SK-N-SH (cell line): ENCODE measurements around the gene DNMT3A. TPM values are rescaled to one million over a fixed set of nuclear protein-coding genes. Genes with fewer than 3 reads are reported as not detected.
A peak's percentile ranks its signal among the peaks of the same experiment; 100 is the strongest.

ENCODE experiments used
- CTCF ChIA-PET: fragments of 300-600, 350-600 bp; formaldehyde crosslinking; extraction: SDS; loops from one replicate; lab custom pipeline; 2021; lab: Yijun Ruan, JAX
- POLR2A ChIA-PET: fragments of 350-600 bp; sonication (Branson Sonifier 250); formaldehyde crosslinking; extraction: SDS; loops from one replicate; lab custom pipeline; 2020; ENCODE audit warnings: antibody characterized with exemption, inconsistent platforms; lab: Yijun Ruan, JAX
- DNase-seq: peaks from one replicate; pipeline ENCODE4 v3.0.0; 2012
- H2AFZ ChIP-seq: fragments of 200-600 bp; sonication (generic); 2 replicates; pipeline ENCODE4 v1.8.1; 2016; ENCODE audit warnings: antibody characterized with exemption, mild to moderate bottlenecking, low read depth
- H3F3A ChIP-seq: fragments of 200-600 bp; sonication (generic); replicated peaks from 2 replicates; pipeline ENCODE3; 2016; ENCODE audit warnings: antibody characterized with exemption, mild to moderate bottlenecking; ENCODE audit not compliant: insufficient read depth
- H3K27ac ChIP-seq, 2 experiments: fragments of 200-500 bp in 1 of 2; fragments of 200-600 bp in 1 of 2; sonication (Bioruptor generic) in 1 of 2; sonication (generic), shearing (Covaris generic) in 1 of 2; 2 replicates each; pipeline versions ENCODE4 v1.5.1 to v1.6.1; 2014 to 2016; ENCODE audit warnings: low read depth in 2 of 2, inconsistent platforms in 1 of 2, low read length in 1 of 2, mild to moderate bottlenecking in 1 of 2, mixed read lengths in 1 of 2
- H3K27me3 ChIP-seq: fragments of 200-600 bp; sonication (generic), shearing (Covaris generic); 2 replicates; pipeline ENCODE4 v1.6.1; 2016; ENCODE audit warnings: mixed run types; ENCODE audit not compliant: insufficient read depth
- H3K36me3 ChIP-seq, 2 experiments: fragments of 200-500 bp in 1 of 2; fragments of 200-600 bp in 1 of 2; sonication (Bioruptor generic) in 1 of 2; sonication (generic) in 1 of 2; replicated peaks in 1 of 2; 2 replicates each; pipeline versions ENCODE3 to v1.5.1; 2014 to 2016; ENCODE audit warnings: low read length in 1 of 2, mild to moderate bottlenecking in 1 of 2; ENCODE audit not compliant: insufficient read depth in 2 of 2, control insufficient read depth in 1 of 2
- H3K4me1 ChIP-seq, 2 experiments: fragments of 200-500 bp in 1 of 2; fragments of 200-600 bp in 1 of 2; sonication (Bioruptor generic) in 1 of 2; sonication (generic), shearing (Covaris generic) in 1 of 2; 2 replicates each; pipeline versions ENCODE4 v1.5.1 to v1.6.1; 2014 to 2016; ENCODE audit warnings: low read depth in 1 of 2, low read length in 1 of 2, mixed run types in 1 of 2; ENCODE audit not compliant: insufficient read depth in 2 of 2, control insufficient read depth in 1 of 2
- H3K4me2 ChIP-seq: fragments of 200-600 bp; sonication (generic), shearing (Covaris generic); 2 replicates; pipeline ENCODE4 v1.6.1; 2017; ENCODE audit warnings: mixed run types
- H3K4me3 ChIP-seq, 2 experiments: fragments of 200-500 bp in 1 of 2; fragments of 200-600 bp in 1 of 2; sonication (Bioruptor generic) in 1 of 2; sonication (generic), shearing (Covaris generic) in 1 of 2; 2 replicates each; pipeline versions ENCODE4 v1.5.1 to v1.8.1; 2014 to 2016; ENCODE audit warnings: low read depth in 2 of 2, inconsistent platforms in 1 of 2, low read length in 1 of 2, mild to moderate bottlenecking in 1 of 2, mixed read lengths in 1 of 2, moderate library complexity in 1 of 2
- H3K79me2 ChIP-seq: fragments of 200-600 bp; sonication (generic); 2 replicates; pipeline ENCODE4 v1.8.1; 2017; ENCODE audit warnings: mild to moderate bottlenecking; ENCODE audit not compliant: insufficient read depth
- H3K9ac ChIP-seq: fragments of 200-600 bp; sonication (generic); 2 replicates; pipeline ENCODE4 v1.6.1; 2017; ENCODE audit warnings: mixed run types
- H3K9me2 ChIP-seq: fragments of 200-600 bp; sonication (generic); 2 replicates; pipeline ENCODE4 v1.6.1; 2017; ENCODE audit warnings: mixed run types
- H3K9me3 ChIP-seq: fragments of 200-600 bp; sonication (generic); 2 replicates; pipeline ENCODE4 v1.6.1; 2017; ENCODE audit warnings: mixed run types, mild to moderate bottlenecking, moderate library complexity
- H4K20me1 ChIP-seq: fragments of 200-600 bp; sonication (generic); 2 replicates; pipeline ENCODE4 v1.6.1; 2017; ENCODE audit warnings: mild to moderate bottlenecking, mixed run types; ENCODE audit not compliant: insufficient read depth
- EZH2phosphoT487 ChIP-seq: fragments of 200-600 bp; sonication (generic); IDR thresholded peaks from 2 replicates; pipeline ENCODE4 v1.6.1; 2017; ENCODE audit warnings: low read depth, mixed run types, mild to moderate bottlenecking, antibody characterized with exemption, moderate library complexity, borderline replicate concordance
- FOXM1 ChIP-seq: IDR thresholded peaks from 2 replicates; pipeline ENCODE4 v1.4.0; 2012; ENCODE audit warnings: low read depth, mild to moderate bottlenecking
- GABPA ChIP-seq: IDR thresholded peaks from 2 replicates; pipeline ENCODE4 v1.4.0; 2012; ENCODE audit warnings: low read depth, mild to moderate bottlenecking
- NFIC ChIP-seq: IDR thresholded peaks from 2 replicates; pipeline ENCODE4 v1.4.0; 2012; ENCODE audit warnings: borderline replicate concordance
- NRF1 ChIP-seq: IDR thresholded peaks from 2 replicates; pipeline ENCODE4 v1.6.1; 2012; ENCODE audit warnings: low read depth, mild to moderate bottlenecking, low read length
- POLR2AphosphoS5 ChIP-seq: IDR thresholded peaks from 2 replicates; pipeline ENCODE4 v1.6.1; 2012; ENCODE audit warnings: low read depth, low read length
- RAD21 ChIP-seq: IDR thresholded peaks from 2 replicates; pipeline ENCODE4 v1.6.1; 2012; ENCODE audit warnings: mild to moderate bottlenecking, low read length
- SIN3A ChIP-seq: IDR thresholded peaks from 2 replicates; pipeline ENCODE4 v1.6.1; 2012; ENCODE audit warnings: low read depth, mild to moderate bottlenecking, low read length, moderate library complexity, borderline replicate concordance
- SMC3 ChIP-seq: IDR thresholded peaks from 2 replicates; pipeline ENCODE4 v1.6.1; 2012; ENCODE audit warnings: low read depth, low read length, improper control_type of control experiment
- TAF1 ChIP-seq: IDR thresholded peaks from 2 replicates; pipeline ENCODE4 v1.6.1; 2012; ENCODE audit warnings: low read depth, mild to moderate bottlenecking, low read length, moderate library complexity, borderline replicate concordance
- USF1 ChIP-seq: IDR thresholded peaks from 2 replicates; pipeline ENCODE4 v1.4.0; 2012; ENCODE audit warnings: low read depth, borderline replicate concordance
- WGBS: methylation state at CpG from one replicate; pipeline ENCODE4 v1.1.6; 2017; ENCODE audit warnings: low lambda C conversion rate; 5-methylcytosine and 5-hydroxymethylcytosine counted together
- polyA plus RNA-seq, 3 experiments: library from polyadenylated mRNA; depleted of rRNA; stranded (reverse); fragments of >200 nt; gene quantifications; 2 replicates each; pipeline ENCODE4 v1.2.3, GENCODE V29; 2012
- TF ChIP-seq, protein P1 (sequence below): IDR thresholded peaks from 2 replicates; pipeline ENCODE4 v1.6.1; 2012; ENCODE audit warnings: mild to moderate bottlenecking, low read depth, low read length, moderate library complexity
- TF ChIP-seq, protein P2 (sequence below): fragments of 200-600 bp; sonication (generic); IDR thresholded peaks from 2 replicates; pipeline ENCODE4 v1.6.1; 2017; ENCODE audit warnings: antibody characterized with exemption, mild to moderate bottlenecking, moderate library complexity

The DNMT3A gene
- polyA plus RNA-seq (2012; rRNA removed): 5.5 and 5.6 TPM in 2 replicates
- polyA plus RNA-seq (2012; cell fraction: cytosol; rRNA removed): 2.3 and 2.6 TPM in 2 replicates
- 18.6 and 20.2 TPM in 2 replicates for polyA plus RNA-seq (2012; cell fraction: nucleus; rRNA removed)

DNA sequence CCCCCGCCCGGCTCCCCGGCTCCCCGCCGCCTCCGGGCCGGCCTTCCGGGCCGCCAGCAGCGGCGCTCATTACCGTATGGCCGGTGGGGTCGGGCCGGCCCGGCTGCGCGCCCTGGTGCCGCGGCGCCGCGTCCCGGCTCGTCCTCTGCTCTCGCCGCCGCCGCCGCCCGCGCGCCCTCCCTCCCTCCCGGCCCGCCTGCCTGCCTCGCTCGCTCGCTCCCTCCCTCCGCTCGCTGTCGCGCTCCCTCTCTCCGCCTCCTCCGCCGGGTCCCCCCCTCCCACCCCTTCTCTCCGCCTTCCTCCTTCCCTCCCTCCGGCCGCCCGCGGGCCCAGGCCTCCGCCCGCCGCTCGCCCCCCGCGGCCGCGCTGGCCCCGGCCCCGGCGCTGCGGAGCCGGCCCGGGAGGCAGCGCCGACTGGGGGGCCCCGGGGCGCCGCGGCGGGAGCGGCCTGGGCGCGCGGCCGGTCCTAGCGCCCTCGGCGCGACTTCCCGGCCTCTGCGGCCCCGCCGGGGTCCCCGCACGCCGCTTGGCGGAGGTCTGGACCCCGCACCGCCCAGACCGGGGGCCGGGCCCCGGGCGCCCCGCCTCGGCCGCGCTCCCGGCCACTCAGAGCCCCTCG is at the start of gene DNMT3A:
TSS of gene DNMT3A (minus strand) at position 173 of the 619 bp plus-strand sequence. CDS start 27,941 bp downstream, outside the sequence.
- CTCF ChIA-PET: interaction anchor here (0.5 to 5.5 kb wide), 30 partner anchors 8 to 323 kb away, joined by 3 to 60 read pairs (median 6); no protein-coding TSS in a partner anchor

GRCh38 chr2:25389161-25389560 is 47.4 kb upstream of the DNMT3A start:
- Histone ChIP-seq H3K9me3 (no peaks in the 10 kb centered on the region), H3K4me3 (no peak overlapping the region), H3K9ac (no peak overlapping the region), H3K79me2 (no peaks in the 10 kb centered on the region), H3K9me2 (no peaks in the 10 kb centered on the region), H3K4me2 (no peak overlapping the region), H3F3A (no peaks in the 10 kb centered on the region), H4K20me1 (no peaks in the 10 kb centered on the region), H3K36me3 (no peaks in the 10 kb centered on the region), H3K27ac (no peak overlapping the region), H2AFZ (no peak overlapping the region), H3K27me3 (no peaks in the 10 kb centered on the region), H3K4me1 (no peaks in the 10 kb centered on the region)
- TF ChIP-seq GABPA: no peak
- no peak for TF ChIP-seq EZH2phosphoT487
- no peak for TF ChIP-seq NFIC
- no peak for TF ChIP-seq NRF1
- TF ChIP-seq SIN3A: no peak
- TF ChIP-seq, protein P1, sequence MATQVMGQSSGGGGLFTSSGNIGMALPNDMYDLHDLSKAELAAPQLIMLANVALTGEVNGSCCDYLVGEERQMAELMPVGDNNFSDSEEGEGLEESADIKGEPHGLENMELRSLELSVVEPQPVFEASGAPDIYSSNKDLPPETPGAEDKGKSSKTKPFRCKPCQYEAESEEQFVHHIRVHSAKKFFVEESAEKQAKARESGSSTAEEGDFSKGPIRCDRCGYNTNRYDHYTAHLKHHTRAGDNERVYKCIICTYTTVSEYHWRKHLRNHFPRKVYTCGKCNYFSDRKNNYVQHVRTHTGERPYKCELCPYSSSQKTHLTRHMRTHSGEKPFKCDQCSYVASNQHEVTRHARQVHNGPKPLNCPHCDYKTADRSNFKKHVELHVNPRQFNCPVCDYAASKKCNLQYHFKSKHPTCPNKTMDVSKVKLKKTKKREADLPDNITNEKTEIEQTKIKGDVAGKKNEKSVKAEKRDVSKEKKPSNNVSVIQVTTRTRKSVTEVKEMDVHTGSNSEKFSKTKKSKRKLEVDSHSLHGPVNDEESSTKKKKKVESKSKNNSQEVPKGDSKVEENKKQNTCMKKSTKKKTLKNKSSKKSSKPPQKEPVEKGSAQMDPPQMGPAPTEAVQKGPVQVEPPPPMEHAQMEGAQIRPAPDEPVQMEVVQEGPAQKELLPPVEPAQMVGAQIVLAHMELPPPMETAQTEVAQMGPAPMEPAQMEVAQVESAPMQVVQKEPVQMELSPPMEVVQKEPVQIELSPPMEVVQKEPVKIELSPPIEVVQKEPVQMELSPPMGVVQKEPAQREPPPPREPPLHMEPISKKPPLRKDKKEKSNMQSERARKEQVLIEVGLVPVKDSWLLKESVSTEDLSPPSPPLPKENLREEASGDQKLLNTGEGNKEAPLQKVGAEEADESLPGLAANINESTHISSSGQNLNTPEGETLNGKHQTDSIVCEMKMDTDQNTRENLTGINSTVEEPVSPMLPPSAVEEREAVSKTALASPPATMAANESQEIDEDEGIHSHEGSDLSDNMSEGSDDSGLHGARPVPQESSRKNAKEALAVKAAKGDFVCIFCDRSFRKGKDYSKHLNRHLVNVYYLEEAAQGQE: no peak
- no peak for TF ChIP-seq RAD21
- no peak for TF ChIP-seq USF1
- no peak for TF ChIP-seq SMC3
- no peak for TF ChIP-seq FOXM1
- TF ChIP-seq, protein P2, sequence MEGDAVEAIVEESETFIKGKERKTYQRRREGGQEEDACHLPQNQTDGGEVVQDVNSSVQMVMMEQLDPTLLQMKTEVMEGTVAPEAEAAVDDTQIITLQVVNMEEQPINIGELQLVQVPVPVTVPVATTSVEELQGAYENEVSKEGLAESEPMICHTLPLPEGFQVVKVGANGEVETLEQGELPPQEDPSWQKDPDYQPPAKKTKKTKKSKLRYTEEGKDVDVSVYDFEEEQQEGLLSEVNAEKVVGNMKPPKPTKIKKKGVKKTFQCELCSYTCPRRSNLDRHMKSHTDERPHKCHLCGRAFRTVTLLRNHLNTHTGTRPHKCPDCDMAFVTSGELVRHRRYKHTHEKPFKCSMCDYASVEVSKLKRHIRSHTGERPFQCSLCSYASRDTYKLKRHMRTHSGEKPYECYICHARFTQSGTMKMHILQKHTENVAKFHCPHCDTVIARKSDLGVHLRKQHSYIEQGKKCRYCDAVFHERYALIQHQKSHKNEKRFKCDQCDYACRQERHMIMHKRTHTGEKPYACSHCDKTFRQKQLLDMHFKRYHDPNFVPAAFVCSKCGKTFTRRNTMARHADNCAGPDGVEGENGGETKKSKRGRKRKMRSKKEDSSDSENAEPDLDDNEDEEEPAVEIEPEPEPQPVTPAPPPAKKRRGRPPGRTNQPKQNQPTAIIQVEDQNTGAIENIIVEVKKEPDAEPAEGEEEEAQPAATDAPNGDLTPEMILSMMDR: no peak
- no peak for TF ChIP-seq POLR2AphosphoS5
- ChIA-PET CTCF (interaction anchor here (0.6 to 7.1 kb wide), 5 partner anchors 12 to 311 kb away, joined by 3 to 72 read pairs (median 3); no protein-coding TSS in a partner anchor), POLR2A (interaction anchor here (1.7 kb wide), 1 partner anchor 27 kb away, joined by 3 read pairs; no protein-coding TSS in a partner anchor)
- WGBS: 94% methylated on average over 9 of the region's 9 CpGs
- DNase-seq: no peak

More for the DNA sequence above, at the start of gene DNMT3A:
- 1% methylated on average over 45 of the region's 100 CpGs for WGBS
- Histone ChIP-seq H3K9me3 (no peaks in the 10 kb centered on the region), H3K9me2 (no peaks in the 10 kb centered on the region), H3K4me3 (peak within 1 kb of the TSS; percentile 82 to 87), H3K36me3 (peaks cover 0 to 2% of the 10 kb centered on the region in 2 experiments), H2AFZ (no peak within 1 kb of the TSS), H3K9ac (no peak within 1 kb of the TSS), H4K20me1 (peaks cover 33% of the 10 kb centered on the region), H3K27ac (peak within 1 kb of the TSS in 1 of 2 experiments; percentile 93; a peak in 2 of 4 replicates), H3K4me2 (peak within 1 kb of the TSS; percentile 92)
- 0 out of 2 replicates have a peak, but pooled peaks have one; percentile 20 for TF ChIP-seq TAF1
- no peak for TF ChIP-seq SMC3
- TF ChIP-seq, all 33 proteins: peak for 1
- peak; percentile 94 for DNase-seq
- POLR2A ChIA-PET: interaction anchor here (1.0 to 1.4 kb wide), 3 partner anchors 27 to 47 kb away, joined by 3 read pairs; no protein-coding TSS in a partner anchor
- peaks cover 4 to 42% of the 10 kb centered on the region in 2 experiments; a peak in 2 of 4 replicates for H3K4me1 ChIP-seq
- H3K79me2 ChIP-seq: peaks cover 9% of the 10 kb centered on the region; the same call in 1 of the 2 replicates
- no peaks in the 10 kb centered on the region for H3F3A ChIP-seq
- no peaks in the 10 kb centered on the region for H3K27me3 ChIP-seq
